B cell (primary cell): Measurements from ENCODE around the gene SLCO6A1.

ENCODE experiments used
- CTCF ChIP-seq: fragments of 200-600 bp; IDR thresholded peaks from one replicate; pipeline ENCODE4 v1.8.0; 2022; ENCODE audit warnings: antibody characterized with exemption, mild to moderate bottlenecking
- EZH2 ChIP-seq: IDR thresholded peaks from 2 replicates; pipeline ENCODE4 v1.6.1; 2012; ENCODE audit warnings: borderline replicate concordance, low read depth, mild to moderate bottlenecking, moderate library complexity, low read length; ENCODE audit not compliant: insufficient read depth, poor library complexity, severe bottlenecking

GRCh38 chr5:102527547-102527946 is 28.7 kb upstream of the SLCO6A1 start:
- no peak for TF ChIP-seq CTCF
- no peak for TF ChIP-seq EZH2
